GM19238 (cell line): ENCODE measurements around the gene UVSSA.
"Not testable (repeated sequence)": the region's sequence is repeated elsewhere in the genome, so short reads cannot be mapped to it uniquely, and the experiment has no call there.

Source experiments
- DNase-seq: peaks from one replicate; pipeline ENCODE4 v3.0.0; 2011; ENCODE audit warnings: low spot score; ENCODE audit not compliant: insufficient read length

Gene UVSSA

DNA sequence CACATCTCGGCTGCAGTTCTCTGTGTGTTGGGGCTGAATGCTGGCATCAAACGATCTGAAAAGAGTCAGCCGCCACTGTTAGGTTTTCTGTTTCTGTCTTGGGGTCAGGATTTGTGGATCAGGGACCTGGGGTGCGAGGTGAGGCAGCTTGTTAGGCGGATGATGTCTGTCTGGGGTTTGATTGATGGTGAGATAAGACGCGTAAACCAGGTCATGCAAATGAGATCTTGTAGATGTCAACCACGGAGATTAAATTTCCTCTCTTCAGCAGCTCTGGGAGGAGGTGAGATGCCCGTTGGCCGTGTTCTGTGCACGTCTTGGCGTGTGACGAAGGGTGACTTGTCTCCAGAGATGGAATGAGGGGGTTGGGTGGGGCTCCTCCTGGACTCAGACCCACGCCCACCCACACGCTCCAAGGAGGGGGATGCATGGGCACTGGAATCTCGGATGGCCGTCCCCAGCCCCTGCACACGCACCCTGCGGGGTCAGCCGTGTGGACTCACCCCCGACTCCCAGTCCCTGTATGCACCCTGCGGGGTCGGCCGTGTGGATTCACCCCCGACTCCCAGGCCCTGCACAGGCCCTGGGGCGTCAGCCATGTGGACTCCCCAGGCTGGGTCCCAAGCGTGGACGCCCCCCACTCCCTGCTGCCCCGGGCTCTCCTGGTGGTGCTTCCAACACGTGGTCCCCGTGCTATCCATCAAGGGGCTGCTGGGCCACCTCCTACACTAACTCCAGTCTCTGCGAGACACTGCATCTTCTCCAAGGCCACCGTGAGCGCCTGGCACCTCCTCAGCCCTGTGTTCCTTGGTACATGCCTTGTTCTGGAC is 16.0 kb upstream of the UVSSA start:
- DNase-seq, result no peak

DNA sequence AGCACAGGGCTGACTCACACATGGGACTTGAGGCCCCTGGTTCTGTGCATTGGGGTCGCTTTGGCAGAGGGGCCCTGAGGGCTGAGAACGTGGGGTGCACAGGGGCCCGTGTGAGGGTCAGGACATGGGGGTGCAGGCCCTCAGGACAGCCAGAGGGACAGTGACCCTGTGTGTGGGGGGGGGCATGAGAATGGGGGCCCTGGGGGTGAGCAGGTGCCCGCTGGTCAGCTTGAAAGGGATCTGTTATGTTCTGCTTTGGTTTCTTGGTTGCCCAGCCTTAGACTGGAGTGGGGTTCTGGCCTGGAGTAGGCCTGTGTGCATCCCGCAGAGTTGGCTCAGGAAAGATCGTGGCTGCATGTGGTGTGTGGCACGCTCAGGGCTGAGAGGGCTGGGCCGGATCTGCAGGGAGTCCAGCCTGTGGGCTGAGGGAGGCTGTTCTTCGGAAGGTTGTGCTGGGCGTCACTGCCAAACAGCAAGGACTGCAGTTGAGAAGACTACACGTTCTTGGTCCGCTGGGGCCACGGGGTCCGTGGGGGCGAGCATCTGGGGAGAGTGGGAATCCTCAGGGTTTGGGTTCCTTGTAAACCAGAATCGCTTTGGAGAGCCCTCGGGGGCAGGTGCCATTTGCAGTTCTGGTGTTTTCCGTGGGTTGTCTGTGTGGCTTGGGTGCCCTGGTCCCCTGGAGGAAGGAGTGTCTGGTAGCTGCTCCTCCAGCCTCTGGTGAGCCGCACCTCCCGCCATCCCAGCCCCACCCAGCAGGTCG is 15.2 kb upstream of the UVSSA start:
- DNase-seq, result no peak

- no peak for DNase-seq
These were observed 14.3 kb upstream of the UVSSA start for GRCh38 chr4:1332686-1333085.

- DNase-seq, result no peak
These were observed 13.8 kb upstream of the UVSSA start for GRCh38 chr4:1333256-1333655.

DNA sequence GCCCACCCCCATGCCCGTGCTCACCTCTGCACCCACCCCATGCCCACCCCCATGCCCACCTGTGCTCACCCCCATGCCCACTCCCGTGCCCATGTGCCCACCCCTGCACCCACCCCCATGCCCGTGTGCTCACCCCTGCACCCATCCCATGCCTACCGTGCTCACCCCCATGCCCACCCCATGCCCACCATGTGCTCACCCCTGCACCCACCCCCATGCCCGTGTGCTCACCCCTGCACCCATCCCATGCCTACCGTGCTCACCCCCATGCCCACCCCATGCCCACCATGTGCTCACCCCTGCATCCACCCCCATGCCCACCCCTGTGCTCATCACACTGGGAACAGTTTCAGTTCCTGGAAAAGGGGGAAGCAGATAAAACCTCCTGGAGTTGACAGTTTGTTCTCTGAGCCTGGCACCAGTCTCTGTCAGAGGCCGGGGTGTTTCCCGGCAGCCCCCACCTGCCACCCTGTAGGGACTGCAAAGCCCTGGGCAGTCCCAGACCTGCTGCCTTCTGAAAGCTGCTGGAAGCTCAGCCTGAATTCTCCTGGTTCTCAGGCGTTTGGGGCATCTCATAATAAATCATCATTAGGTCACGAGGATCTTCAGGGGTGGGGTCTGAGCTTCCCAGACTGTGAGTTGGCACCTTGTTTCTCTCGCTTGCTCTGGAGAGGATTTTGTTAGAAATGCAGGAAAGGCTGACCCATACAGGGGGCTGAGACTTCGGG is 13.0 kb upstream of the UVSSA start:
- not testable (repeated sequence) for DNase-seq

GRCh38 chr4:1334579-1334895 is 12.5 kb upstream of the UVSSA start:
- DNase-seq, result no peak

DNA sequence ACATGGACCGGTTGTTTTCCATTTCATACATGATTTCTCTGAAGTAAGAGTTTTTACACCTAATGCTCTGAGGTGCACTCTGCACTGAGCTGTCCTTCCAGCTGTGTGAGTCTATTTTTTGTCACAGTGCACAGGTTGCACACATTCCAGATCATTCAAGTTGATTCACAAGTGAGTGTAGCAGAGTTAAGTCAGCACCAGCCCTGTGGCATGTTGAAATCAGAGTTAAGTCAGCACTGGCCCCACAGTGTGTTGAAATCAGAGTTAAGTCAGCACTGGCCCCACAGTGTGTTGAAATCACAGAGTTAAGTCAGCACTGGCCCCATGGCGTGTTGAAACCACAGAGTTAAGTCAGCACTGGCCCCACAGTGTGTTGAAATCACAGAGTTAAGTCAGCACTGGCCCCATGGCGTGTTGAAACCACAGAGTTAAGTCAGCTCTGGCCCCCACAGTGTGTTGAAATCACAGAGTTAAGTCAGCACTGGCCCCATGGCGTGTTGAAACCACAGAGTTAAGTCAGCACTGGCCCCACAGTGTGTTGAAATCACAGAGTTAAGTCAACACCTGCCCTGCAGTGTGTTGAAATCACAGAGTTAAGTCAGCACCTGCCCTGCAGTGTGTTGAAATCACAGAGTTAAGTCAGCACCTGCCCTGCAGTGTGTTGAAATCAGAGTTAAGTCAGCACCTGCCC is 11.7 kb upstream of the UVSSA start:
- DNase-seq, result not testable (repeated sequence)

DNA sequence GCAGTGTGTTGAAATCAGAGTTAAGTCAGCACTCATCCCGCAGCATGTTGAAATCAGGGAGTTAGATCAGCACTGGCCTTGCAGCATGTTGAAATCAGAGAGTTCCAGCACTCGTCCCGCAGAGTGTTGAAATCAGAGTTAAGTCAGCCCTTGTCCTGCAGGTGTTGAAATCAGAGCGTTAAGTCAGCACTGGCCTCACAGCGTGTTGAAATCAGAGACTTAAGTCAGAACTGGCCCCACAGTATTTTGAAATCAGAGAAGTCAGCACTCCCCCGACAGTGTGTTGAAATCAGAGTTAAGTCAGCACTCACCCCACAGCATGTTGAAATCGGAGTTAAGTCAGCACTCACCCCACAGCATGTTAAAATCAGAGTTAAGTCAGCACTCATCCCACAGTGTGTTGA is 10.9 kb upstream of the UVSSA start:
- no peak for DNase-seq

DNA sequence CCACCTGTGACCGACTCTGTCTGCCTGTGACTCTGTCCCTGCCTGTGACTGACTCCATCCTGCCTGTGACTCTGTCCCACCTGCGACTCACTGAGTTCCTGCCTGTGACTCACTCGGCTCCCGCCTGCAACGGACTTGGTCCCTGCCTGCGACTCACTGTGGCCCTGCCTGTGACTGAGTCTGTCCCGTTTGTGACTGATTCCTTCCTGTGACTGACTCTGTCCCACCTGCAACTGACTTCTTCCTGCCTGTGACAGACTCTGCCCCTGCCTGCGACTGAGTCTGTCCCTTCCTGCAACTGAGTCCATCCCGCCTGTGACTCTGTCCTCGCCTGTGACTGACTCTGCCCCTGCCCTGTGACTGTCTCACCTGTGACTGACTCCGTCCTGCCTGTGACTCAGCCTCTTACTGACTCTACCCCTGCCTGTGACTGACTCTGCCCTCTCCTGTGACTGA is 9.6 kb upstream of the UVSSA start:
- DNase-seq, result no peak

DNA sequence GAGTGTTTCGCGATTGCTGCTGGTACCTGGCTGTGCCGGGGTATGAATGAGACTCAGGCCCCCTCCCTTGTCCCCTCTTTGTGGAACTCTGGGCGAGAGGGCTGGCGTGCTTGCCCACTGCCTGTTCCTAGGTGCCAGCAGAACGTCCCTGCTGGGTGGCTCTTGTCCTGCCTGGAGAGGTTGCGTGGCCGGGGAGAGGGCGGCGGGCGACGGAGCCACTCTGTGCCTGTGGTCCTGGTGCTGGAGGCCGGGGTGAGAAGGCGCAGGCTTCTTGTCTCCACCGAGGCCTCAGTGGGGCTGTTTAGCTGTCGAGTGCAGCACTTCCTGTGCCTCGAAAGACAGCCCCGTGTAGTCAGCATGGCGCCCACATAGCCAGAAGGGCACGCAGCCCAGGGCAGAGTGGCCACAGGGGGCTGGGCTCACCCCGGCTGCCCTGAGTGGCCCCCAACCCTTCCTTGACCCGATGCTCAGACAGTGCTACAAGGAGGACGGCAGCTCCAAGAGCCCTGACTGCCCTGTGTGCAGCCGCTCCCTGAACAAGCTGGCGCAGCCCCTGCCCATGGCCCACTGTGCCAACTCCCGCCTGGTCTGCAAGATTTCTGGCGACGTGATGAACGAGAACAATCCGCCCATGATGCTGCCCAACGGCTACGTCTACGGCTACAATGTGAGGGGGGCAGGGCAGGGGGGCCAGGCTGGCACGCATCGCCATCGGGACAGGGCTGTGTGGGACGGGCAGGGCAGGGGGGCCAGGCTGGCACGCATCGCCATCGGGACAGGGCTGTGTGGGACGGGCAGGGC is 8.9 kb upstream of the UVSSA start:
- DNase-seq, result no peak

DNA sequence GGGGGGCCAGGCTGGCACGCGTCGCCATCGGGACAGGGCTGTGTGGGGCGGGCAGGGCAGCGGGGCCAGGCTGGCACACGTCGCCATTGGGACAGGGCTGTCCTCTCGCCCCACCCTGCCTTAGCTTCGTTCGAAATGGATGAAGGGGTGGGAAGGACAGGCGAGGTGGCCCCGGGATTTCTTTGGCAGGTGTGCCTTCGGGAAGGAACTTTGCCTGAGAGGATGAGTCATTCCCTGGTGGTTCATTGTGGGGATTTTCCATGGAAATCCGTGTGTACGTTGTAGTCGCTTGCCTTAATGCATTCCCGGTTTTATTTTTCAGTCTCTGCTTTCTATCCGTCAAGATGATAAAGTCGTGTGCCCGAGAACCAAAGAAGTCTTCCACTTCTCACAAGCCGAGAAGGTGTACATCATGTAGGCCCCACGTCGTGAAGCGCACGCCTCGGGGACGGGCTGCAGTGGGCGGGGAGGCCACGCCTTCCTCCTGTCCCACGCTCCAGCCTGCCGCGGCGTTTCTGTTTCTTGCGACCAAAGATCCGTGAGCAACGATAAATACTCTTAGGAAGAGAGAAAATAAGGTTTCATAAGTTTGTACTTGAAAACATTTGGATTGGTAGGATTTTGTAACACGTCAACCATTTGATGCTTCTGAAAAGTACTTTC is 8.1 kb upstream of the UVSSA start:
- no peak for DNase-seq

GRCh38 chr4:1339489-1339888 is 7.5 kb upstream of the UVSSA start:
- DNase-seq, result no peak

GRCh38 chr4:1340181-1340747 is 6.7 kb upstream of the UVSSA start:
- no peak for DNase-seq

DNA sequence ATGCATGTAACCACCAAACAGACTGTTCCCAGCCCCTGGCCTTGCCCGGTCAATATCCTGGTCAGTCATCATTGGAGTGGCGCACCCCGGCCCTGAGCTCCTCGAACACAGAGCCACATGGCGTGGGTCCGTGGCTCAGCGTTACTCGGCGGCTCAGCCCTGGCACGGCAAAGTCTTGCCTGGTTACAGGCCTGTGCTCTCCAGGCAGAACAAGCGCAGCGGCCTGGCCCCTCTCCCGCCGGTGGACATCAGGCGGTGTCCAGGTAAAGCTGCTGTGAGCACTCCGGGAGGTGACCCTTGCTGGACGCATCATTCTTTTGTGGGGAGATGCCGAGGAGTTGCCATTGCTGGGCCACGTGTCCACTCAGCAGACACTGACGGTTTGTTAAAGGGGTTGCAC is 6.1 kb upstream of the UVSSA start:
- no peak for DNase-seq

- DNase-seq, result no peak
These were observed 5.0 kb upstream of the UVSSA start for GRCh38 chr4:1342003-1342402.

DNA sequence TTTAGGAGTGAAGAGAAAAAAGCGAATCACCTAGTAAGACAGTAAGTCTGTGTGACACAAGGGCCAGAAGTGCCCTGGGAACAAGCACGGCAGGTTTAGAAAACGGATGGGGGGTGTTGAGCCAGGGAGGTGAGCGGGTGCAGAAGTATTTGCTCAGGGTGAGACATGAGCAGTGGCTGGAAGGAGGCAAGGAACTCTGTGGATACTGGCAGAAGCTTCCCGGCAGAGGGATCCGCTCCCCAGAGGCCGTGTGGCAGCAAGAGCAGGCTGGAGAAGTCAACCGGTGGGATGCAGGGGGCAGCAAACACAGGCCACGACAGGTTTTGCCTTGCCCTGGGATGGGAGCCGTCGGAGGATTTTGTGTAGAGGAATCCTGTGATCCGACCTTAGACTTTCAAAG is 2.3 kb upstream of the UVSSA start:
- no peak for DNase-seq

GRCh38 chr4:1345903-1346780 is 866 bp upstream of the UVSSA start:
- DNase-seq, result peak; percentile 46

GRCh38 chr4:1347410-1347864 is 429 bp downstream of the UVSSA start:
- peak; percentile 81 for DNase-seq

- DNase-seq, result no peak
These were observed 1.1 kb downstream of the UVSSA start for GRCh38 chr4:1348014-1348513.
